Measurements from ENCODE around the gene COPZ2. TPM values are rescaled to one million over a fixed set of nuclear protein-coding genes. Genes with fewer than 3 reads are reported as not detected.
A peak's percentile ranks its signal among the peaks of the same experiment; 100 is the strongest.

Gene COPZ2
- total and polyA plus RNA-seq, 2 donors (not counting 1 experiment from before 2014, with no cell fraction given), result 1.0 to 2.3 TPM

- WGBS (ENCODE audit: insufficient coverage), result 86% methylated on average over 1 of the region's 4 CpGs
Observed at GRCh38 chr17:48057626-48058025, 20.0 kb upstream of the COPZ2 start.

DNA sequence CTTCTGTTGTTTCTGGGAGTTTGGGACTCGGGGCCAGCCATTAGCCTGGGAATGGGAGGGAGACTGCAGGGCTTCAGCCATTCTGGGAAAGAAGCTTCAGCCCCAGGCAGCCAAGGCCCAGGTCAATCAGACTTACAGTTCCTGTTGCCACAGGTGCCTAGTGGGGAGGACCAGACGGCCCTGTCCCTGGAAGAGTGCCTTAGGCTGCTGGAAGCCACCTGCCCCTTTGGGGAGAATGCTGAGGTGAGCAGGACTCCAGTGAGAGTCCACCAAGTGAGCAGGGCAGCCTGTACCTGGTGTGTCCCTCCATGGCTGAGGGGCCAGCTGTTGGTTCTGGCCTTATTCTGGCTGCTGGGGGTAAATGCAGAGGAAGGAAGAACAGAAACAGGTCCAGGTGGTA, 19.3 kb upstream of the COPZ2 start:
- peaks cover 25 to 34% of the 10 kb centered on the region in 2 donors for H3K4me1 ChIP-seq (ENCODE audit: control insufficient read depth in 2 of 2, insufficient read depth in 2 of 2, low read length in 2 of 2)
- no peaks in the 10 kb centered on the region for H3K27me3 Mint-ChIP-seq
- H3K4me3 ChIP-seq (ENCODE audit: control extremely low read depth in 1 of 5, extremely low read depth in 1 of 5, insufficient read depth in 1 of 5, low read depth in 2 of 5, low read length in 4 of 5), result no peak overlapping the region
- ATAC-seq (ENCODE audit: low read depth), result no peak
- H3K9ac ChIP-seq (ENCODE audit: low read length), result no peak overlapping the region
- H4K20me1 ChIP-seq (ENCODE audit: control insufficient read depth, insufficient read depth, low read length, poor library complexity, severe bottlenecking), result peaks cover 61% of the 10 kb centered on the region
- no peak overlapping the region for H2AFZ ChIP-seq (ENCODE audit: insufficient read depth, low read depth, low read length, poor library complexity, severe bottlenecking)
- H3K9me3 ChIP-seq (ENCODE audit: control extremely low read depth in 1 of 3, control insufficient read depth in 2 of 3, insufficient read depth in 1 of 3, low read length in 2 of 3), result no peaks in the 10 kb centered on the region
- H3K27ac ChIP-seq (ENCODE audit: low read length in 2 of 2), result peak overlapping the region in 1 of 2 donors; percentile 76
- H3K27ac Mint-ChIP-seq, result peak overlapping the region; percentile 91
- CTCF ChIA-PET, result interaction anchor here (0.7 to 5.1 kb wide), 3 partner anchors 17 to 30 kb away, joined by 3 to 28 read pairs (median 4); no protein-coding TSS in a partner anchor
- POLR2A ChIA-PET, result no interaction called here
- intact Hi-C loops (cut with micrococcal nuclease), result no loop called here
- TF ChIP-seq EZH2 (IDR thresholded peaks at IDR 0.05; ENCODE audit: borderline replicate concordance, insufficient read depth, low read depth, low read length, poor library complexity, severe bottlenecking), result no peak
- TF ChIP-seq, protein P1, sequence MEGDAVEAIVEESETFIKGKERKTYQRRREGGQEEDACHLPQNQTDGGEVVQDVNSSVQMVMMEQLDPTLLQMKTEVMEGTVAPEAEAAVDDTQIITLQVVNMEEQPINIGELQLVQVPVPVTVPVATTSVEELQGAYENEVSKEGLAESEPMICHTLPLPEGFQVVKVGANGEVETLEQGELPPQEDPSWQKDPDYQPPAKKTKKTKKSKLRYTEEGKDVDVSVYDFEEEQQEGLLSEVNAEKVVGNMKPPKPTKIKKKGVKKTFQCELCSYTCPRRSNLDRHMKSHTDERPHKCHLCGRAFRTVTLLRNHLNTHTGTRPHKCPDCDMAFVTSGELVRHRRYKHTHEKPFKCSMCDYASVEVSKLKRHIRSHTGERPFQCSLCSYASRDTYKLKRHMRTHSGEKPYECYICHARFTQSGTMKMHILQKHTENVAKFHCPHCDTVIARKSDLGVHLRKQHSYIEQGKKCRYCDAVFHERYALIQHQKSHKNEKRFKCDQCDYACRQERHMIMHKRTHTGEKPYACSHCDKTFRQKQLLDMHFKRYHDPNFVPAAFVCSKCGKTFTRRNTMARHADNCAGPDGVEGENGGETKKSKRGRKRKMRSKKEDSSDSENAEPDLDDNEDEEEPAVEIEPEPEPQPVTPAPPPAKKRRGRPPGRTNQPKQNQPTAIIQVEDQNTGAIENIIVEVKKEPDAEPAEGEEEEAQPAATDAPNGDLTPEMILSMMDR (IDR thresholded peaks at IDR 0.05), result no peak
- H3K36me3 ChIP-seq (replicated peaks in 1 of 2; ENCODE audit: control extremely low read depth in 1 of 2, control insufficient read depth in 1 of 2, extremely low read depth in 1 of 2, insufficient read depth in 2 of 2, low read length in 1 of 2), result peaks cover 4 to 71% of the 10 kb centered on the region in 2 experiments
- H3K79me2 ChIP-seq (ENCODE audit: control insufficient read depth, insufficient read depth, low read length), result peaks cover 44% of the 10 kb centered on the region
- WGBS (ENCODE audit: insufficient coverage), result 94% methylated on average over 2 of the region's 2 CpGs
- H3K27me3 ChIP-seq (replicated peaks in 1 of 4; ENCODE audit: control extremely low read depth in 1 of 4, control insufficient read depth in 3 of 4, insufficient read depth in 4 of 4, low read length in 3 of 4), result no peaks in the 10 kb centered on the region
- no peak for DNase-seq
- H3K4me3 Mint-ChIP-seq, result no peak overlapping the region
- H3K4me1 Mint-ChIP-seq, result peaks cover 43% of the 10 kb centered on the region
- H3K4me2 ChIP-seq (replicated peaks; ENCODE audit: low read depth, low read length, poor library complexity, severe bottlenecking), result no peak overlapping the region
- no peaks in the 10 kb centered on the region for H3K9me3 Mint-ChIP-seq (ENCODE audit: insufficient read depth)

More at GRCh38 chr17:48057626-48058025, 20.0 kb upstream of the COPZ2 start:
- intact Hi-C loops (cut with micrococcal nuclease), result no loop called here
- peaks cover 37% of the 10 kb centered on the region for H3K79me2 ChIP-seq (ENCODE audit: control insufficient read depth, insufficient read depth, low read length)
- DNase-seq (no peak), ATAC-seq (ENCODE audit: low read depth) (no peak)
- peaks cover 20 to 26% of the 10 kb centered on the region in 2 donors for H3K4me1 ChIP-seq (ENCODE audit: control insufficient read depth in 2 of 2, insufficient read depth in 2 of 2, low read length in 2 of 2)
- H3K27me3 Mint-ChIP-seq, result no peaks in the 10 kb centered on the region
- no peaks in the 10 kb centered on the region for H3K9me3 ChIP-seq (ENCODE audit: control extremely low read depth in 1 of 3, control insufficient read depth in 2 of 3, insufficient read depth in 1 of 3, low read length in 2 of 3)
- H3K27ac ChIP-seq (ENCODE audit: low read length in 2 of 2), result no peak overlapping the region
- H3K4me1 Mint-ChIP-seq, result peaks cover 36% of the 10 kb centered on the region
- H3K27me3 ChIP-seq (replicated peaks in 1 of 4; ENCODE audit: control extremely low read depth in 1 of 4, control insufficient read depth in 3 of 4, insufficient read depth in 4 of 4, low read length in 3 of 4), result no peaks in the 10 kb centered on the region
- H3K9me3 Mint-ChIP-seq (ENCODE audit: insufficient read depth), result no peaks in the 10 kb centered on the region
- no peak overlapping the region for H3K4me3 Mint-ChIP-seq
- ChIA-PET CTCF (interaction anchor here (0.6 to 2.8 kb wide), 9 partner anchors 10 to 98 kb away, joined by 3 to 13 read pairs (median 4); no protein-coding TSS in a partner anchor), POLR2A (no interaction called here)
- H3K4me3 ChIP-seq (ENCODE audit: control extremely low read depth in 1 of 5, extremely low read depth in 1 of 5, insufficient read depth in 1 of 5, low read depth in 2 of 5, low read length in 4 of 5), result no peak overlapping the region
- H4K20me1 ChIP-seq (ENCODE audit: control insufficient read depth, insufficient read depth, low read length, poor library complexity, severe bottlenecking), result peaks cover 54% of the 10 kb centered on the region
- TF ChIP-seq, protein P1 (IDR thresholded peaks at IDR 0.05), result no peak
- TF ChIP-seq EZH2 (IDR thresholded peaks at IDR 0.05; ENCODE audit: borderline replicate concordance, insufficient read depth, low read depth, low read length, poor library complexity, severe bottlenecking), result no peak
- no peak overlapping the region for H3K4me2 ChIP-seq (replicated peaks; ENCODE audit: low read depth, low read length, poor library complexity, severe bottlenecking)
- peak overlapping the region; percentile 63 for H3K27ac Mint-ChIP-seq
- no peak overlapping the region for H2AFZ ChIP-seq (ENCODE audit: insufficient read depth, low read depth, low read length, poor library complexity, severe bottlenecking)
- peaks cover 4 to 70% of the 10 kb centered on the region in 2 experiments for H3K36me3 ChIP-seq (replicated peaks in 1 of 2; ENCODE audit: control extremely low read depth in 1 of 2, control insufficient read depth in 1 of 2, extremely low read depth in 1 of 2, insufficient read depth in 2 of 2, low read length in 1 of 2)
- no peak overlapping the region for H3K9ac ChIP-seq (ENCODE audit: low read length)
